H7 (cell line): ENCODE data around the gene CDC25A. TPM values are rescaled to one million over a fixed set of nuclear protein-coding genes. Genes with fewer than 3 reads are reported as not detected.
A peak's percentile ranks its signal among the peaks of the same experiment; 100 is the strongest.

Source experiments
- DNase-seq: peaks from one replicate; pipeline ENCODE4 v3.0.0; 2012
- H3K27me3 ChIP-seq: 2 replicates; pipeline ENCODE4 v1.6.0; 2011; ENCODE audit warnings: mild to moderate bottlenecking, low read length; ENCODE audit not compliant: control insufficient read depth, insufficient read depth
- H3K36me3 ChIP-seq: replicated peaks from 2 replicates; pipeline ENCODE4 v1.5.1; 2011; ENCODE audit warnings: low read length; ENCODE audit not compliant: control insufficient read depth, insufficient read depth
- H3K4me3 ChIP-seq: 2 replicates; pipeline ENCODE4 v1.5.1; 2011; ENCODE audit warnings: low read depth, mild to moderate bottlenecking, control low read depth, low read length, moderate library complexity; ENCODE audit not compliant: insufficient read depth
- total RNA-seq: library from RNA; depleted of rRNA; stranded (reverse); fragments of >200 nt; shearing (Covaris generic); gene quantifications from 2 replicates; pipeline ENCODE4 v1.2.3, GENCODE V29; 2014

Gene CDC25A
- total RNA-seq, 1 experiment from 2014 or later = 72.3 TPM

GRCh38 chr3:48184299-48184698, 3.9 kb downstream of the CDC25A start:
- Histone ChIP-seq H3K27me3 (no peaks in the 10 kb centered on the region), H3K4me3 (no peak overlapping the region), H3K36me3 (peaks cover 53% of the 10 kb centered on the region)
- no peak for DNase-seq

GRCh38 chr3:48180531-48181253, 7.5 kb downstream of the CDC25A start:
- peak; percentile 27 for DNase-seq
- Histone ChIP-seq H3K27me3 (no peaks in the 10 kb centered on the region), H3K4me3 (no peak overlapping the region), H3K36me3 (peaks cover 71% of the 10 kb centered on the region)

- Histone ChIP-seq H3K36me3 (peaks cover 66% of the 10 kb centered on the region), H3K4me3 (no peak overlapping the region), H3K27me3 (no peaks in the 10 kb centered on the region)
- DNase-seq = no peak
These were observed 8.2 kb downstream of the CDC25A start for GRCh38 chr3:48180021-48180420.

GRCh38 chr3:48178072-48178471, 10.1 kb downstream of the CDC25A start:
- Histone ChIP-seq H3K27me3 (no peaks in the 10 kb centered on the region), H3K36me3 (peaks cover 61% of the 10 kb centered on the region), H3K4me3 (no peak overlapping the region)
- DNase-seq = no peak

GRCh38 chr3:48157950-48158376, 30.3 kb downstream of the CDC25A start:
- DNase-seq = peak; percentile 74
- Histone ChIP-seq H3K4me3 (no peak overlapping the region), H3K36me3 (peaks cover 24% of the 10 kb centered on the region), H3K27me3 (no peaks in the 10 kb centered on the region)

- no peak for DNase-seq
- H3K4me3 ChIP-seq = no peak overlapping the region
- peaks cover 24% of the 10 kb centered on the region for H3K36me3 ChIP-seq
- H3K27me3 ChIP-seq = no peaks in the 10 kb centered on the region
These were observed 30.9 kb downstream of the CDC25A start for GRCh38 chr3:48157202-48157840.

- no peak overlapping the region for H3K4me3 ChIP-seq
- H3K36me3 ChIP-seq = peaks cover 21% of the 10 kb centered on the region
- no peaks in the 10 kb centered on the region for H3K27me3 ChIP-seq
- DNase-seq = no peak
These were observed 32.1 kb downstream of the CDC25A start for GRCh38 chr3:48156163-48156562.

- H3K36me3 ChIP-seq = peaks cover 19% of the 10 kb centered on the region
- no peak for DNase-seq
- no peaks in the 10 kb centered on the region for H3K27me3 ChIP-seq
- H3K4me3 ChIP-seq = no peak overlapping the region
These were observed 33.1 kb downstream of the CDC25A start for GRCh38 chr3:48155122-48155521.

GRCh38 chr3:48151807-48152427, 36.3 kb downstream of the CDC25A start:
- Histone ChIP-seq H3K27me3 (no peaks in the 10 kb centered on the region), H3K4me3 (no peak overlapping the region), H3K36me3 (no peaks in the 10 kb centered on the region)
- no peak for DNase-seq

- Histone ChIP-seq H3K4me3 (no peak overlapping the region), H3K36me3 (no peaks in the 10 kb centered on the region), H3K27me3 (no peaks in the 10 kb centered on the region)
- DNase-seq = peak; percentile 88
These were observed 37.0 kb downstream of the CDC25A start for GRCh38 chr3:48151058-48151806.

GRCh38 chr3:48143992-48144391, 44.2 kb downstream of the CDC25A start:
- Histone ChIP-seq H3K4me3 (no peak overlapping the region), H3K27me3 (no peaks in the 10 kb centered on the region), H3K36me3 (no peaks in the 10 kb centered on the region)
- DNase-seq = no peak

- no peak for DNase-seq
- H3K4me3 ChIP-seq = no peak overlapping the region
- H3K27me3 ChIP-seq = no peaks in the 10 kb centered on the region
- H3K36me3 ChIP-seq = no peaks in the 10 kb centered on the region
These were observed 44.6 kb downstream of the CDC25A start for GRCh38 chr3:48143567-48143966.

- Histone ChIP-seq H3K4me3 (no peak overlapping the region), H3K27me3 (no peaks in the 10 kb centered on the region), H3K36me3 (no peaks in the 10 kb centered on the region)
- DNase-seq = no peak
These were observed 45.8 kb downstream of the CDC25A start for GRCh38 chr3:48142316-48142870.

- Histone ChIP-seq H3K36me3 (no peaks in the 10 kb centered on the region), H3K27me3 (no peaks in the 10 kb centered on the region), H3K4me3 (no peak overlapping the region)
- no peak for DNase-seq
These were observed 46.5 kb downstream of the CDC25A start for GRCh38 chr3:48141604-48142137.
